MV-4-11 (cell line): ENCODE measurements around the gene CFAP69.
"Not testable (repeated sequence)": the region's sequence is repeated elsewhere in the genome, so short reads cannot be mapped to it uniquely, and the experiment has no call there.

Experiments used
- DNase-seq: peaks from one replicate; lab custom pipeline; 2025; lab: John Stamatoyannopoulos, UW

The CFAP69 gene

GRCh38 chr7:90270431-90271178, 25.6 kb downstream of the CFAP69 start:
- DNase-seq, result no peak

DNA sequence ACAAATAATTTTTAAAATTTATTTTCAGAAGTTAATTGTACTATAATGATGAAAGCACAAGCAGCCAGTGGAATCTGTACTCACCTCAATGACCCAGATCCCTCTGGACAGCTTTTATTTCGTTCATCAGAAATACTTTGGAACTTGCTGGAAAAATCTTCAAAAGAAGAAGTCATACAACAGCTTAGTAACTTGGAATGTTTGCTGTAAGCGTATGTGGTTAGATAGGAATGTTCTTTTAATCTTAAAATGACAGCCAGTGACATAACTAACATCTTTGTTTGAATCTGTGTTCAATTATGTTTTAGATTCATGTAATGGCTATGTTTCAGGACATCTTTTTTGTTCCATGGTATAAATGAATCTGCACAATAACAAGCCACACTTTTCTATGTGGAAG, 26.8 kb downstream of the CFAP69 start:
- no peak for DNase-seq

DNA sequence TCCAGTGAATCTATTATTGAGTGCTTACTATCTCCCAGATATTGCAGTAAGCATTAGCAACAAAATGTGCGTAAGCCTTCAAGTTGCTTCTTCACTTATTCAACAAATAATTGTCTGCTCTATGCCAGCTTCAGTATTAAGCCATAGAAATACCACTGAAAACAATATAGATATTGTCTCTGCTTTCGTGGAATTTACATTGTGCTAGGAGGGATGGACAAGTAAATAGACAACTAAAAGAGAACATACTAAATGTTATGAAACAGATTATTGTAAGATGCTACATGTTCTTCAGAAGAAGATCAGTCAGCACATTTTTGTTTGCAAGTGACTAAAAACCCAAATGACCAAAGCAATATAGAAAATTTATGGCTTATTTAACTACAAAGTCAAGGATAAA, 27.3 kb downstream of the CFAP69 start:
- DNase-seq, result no peak

DNA sequence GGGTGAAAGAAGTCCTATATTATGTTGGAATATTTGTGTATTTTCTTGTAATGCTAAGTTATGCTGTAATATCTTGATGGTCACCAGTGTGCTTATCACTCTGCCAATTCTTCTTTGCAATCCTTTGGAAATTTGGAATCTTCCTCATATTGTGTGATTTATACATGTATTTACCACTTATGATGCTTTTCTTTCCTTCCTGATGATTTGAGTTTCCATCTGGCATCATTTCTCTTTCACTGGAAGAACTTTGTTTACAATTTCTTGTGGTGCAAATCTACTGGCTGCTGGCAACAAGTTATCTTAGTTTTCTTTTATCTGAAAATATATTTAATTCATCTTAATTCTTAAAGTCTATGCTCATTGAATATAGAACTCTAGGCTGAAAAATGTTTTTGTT, 29.2 kb downstream of the CFAP69 start:
- DNase-seq, result no peak

GRCh38 chr7:90276033-90276728, 31.2 kb downstream of the CFAP69 start:
- DNase-seq, result no peak

DNA sequence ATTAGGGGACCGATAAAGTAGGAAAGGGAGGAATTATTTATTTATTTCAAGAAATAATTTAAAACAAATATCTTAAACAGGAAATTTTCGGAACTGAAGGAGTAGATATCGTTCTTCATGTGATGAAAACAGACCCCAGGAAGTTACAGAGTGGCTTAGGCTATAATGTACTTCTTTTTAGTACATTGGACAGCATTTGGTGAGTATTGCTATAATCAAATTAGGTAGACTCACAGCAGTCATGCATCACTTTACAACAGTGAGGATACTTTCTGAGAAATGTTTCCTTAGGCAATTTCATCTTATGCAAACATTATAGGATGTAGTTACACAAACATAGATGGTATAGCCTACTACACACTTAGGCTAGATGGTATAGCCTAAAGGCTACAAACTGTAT, 43.2 kb downstream of the CFAP69 start:
- no peak for DNase-seq

DNA sequence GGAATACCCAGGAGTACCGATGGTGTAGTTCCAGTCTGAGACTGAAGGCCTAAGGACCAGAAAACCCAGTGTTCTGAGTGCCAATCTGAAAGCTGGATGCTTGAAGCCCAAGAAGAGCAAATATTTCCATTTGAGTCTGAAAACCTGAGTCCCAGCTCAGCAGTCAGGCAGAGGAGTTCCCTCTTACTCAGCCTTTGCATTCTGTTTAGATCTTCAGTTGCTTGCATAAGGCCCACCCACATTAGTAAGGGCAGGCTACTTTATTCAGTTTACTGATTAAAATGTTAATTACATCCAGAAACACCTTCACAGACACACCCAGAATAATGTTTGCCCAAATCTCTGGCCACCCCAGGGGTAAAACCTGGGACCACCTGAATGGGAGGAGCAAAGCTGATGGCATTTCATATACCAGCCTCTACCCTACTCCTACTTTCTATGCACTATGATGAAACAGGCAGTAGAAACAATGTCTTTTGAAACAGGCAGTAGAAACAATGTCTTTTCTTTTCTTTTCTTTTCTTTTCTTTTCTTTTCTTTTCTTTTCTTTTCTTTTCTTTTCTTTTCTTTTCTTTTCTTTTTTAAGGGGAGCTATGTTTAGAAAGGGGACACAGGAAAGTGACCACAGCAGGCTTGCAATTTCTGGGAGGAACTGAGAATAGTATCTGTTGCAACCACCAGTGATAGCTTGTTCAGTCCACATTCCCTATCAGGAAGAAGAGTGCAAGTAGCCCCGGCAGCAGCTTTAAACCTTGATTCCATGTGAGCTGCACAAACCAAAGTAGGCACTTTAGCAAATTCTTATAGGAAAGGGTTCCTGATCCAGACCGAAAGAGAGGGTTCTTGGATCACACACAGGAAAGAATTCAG, 45.5 kb downstream of the CFAP69 start:
- DNase-seq, result peak; percentile 79

DNA sequence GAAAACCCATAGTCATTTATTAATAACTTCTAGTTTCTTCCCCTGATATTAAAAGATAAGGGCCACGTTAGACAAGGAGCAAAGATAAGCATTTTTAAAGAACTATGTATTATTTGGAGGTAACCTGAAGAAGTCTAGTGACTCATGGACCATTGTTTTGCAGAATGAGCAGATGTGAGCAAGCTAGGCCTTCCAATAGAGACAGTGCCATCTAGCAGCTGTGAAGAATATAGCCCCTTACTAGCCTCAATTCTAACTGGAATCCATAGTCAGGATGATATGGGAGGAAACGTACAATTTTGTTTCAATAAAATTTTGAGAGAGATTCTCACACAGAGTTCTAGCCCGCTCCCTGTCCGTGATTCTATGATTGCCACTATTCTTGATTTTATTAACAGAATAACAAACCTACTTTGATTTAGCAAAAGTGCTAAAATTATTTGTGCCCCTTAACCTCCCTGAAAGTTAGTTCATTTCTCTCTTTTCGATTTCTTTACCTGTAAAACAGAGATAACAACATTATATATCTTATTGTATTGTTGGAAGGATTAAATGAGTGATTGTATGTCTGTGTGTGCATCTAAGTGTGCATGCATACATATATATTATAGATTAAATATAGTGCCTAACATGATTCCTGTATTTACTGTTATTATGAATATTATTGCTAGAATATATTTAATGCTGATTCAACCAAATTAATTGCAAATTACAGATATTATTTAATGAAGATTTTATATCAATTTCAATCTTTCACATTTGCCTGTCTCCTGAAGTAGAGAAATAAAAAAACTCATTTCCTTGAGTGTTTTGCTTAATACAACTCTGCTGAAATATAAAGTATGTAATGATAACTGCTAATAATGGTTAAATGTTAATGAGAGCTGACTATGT, 53.4 kb downstream of the CFAP69 start:
- DNase-seq, result peak; percentile 62

- DNase-seq, result no peak
These were observed 58.3 kb downstream of the CFAP69 start for GRCh38 chr7:90303241-90303640.

GRCh38 chr7:90309872-90310271, 64.9 kb downstream of the CFAP69 start:
- no peak for DNase-seq

DNA sequence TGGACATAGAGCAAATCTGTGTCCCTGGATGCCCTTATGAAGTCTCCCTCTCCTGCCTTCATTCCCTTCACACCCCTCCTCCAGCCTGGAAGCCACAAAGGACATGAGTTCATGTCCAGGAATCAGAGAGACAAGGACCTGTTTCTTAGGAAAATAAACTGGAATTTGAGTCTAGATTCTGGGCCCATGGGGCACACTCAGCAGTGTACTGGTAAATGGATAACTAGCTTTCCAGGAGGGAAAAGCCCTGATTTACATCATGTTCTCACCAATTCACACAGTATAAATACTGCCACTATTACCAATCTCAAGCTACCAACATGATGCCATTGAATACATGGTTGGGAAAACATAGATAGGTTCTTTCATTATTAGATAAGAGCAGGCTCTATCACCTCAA, 66.2 kb downstream of the CFAP69 start:
- DNase-seq, result no peak

GRCh38 chr7:90312745-90313144, 67.8 kb downstream of the CFAP69 start:
- DNase-seq, result peak; percentile 18

DNA sequence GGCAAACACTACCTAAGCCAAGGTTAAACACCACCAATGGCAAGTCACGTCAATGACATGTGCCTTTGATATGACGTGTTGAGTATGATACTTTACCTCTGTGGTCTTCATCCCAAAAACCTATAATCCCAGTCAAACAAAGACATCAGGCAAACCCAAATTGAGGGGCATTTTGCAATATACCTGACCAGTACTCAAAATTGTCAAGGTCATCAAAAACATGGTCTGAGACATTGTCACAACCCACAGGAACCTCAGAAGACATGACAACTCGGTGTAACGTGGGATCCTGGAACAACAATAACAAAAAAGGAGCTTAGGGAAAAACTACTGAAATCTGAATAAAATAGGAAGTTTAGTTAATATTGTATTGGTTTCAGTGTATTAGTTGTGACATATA, 68.9 kb downstream of the CFAP69 start:
- no peak for DNase-seq

GRCh38 chr7:90320014-90320413, 75.0 kb downstream of the CFAP69 start:
- DNase-seq, result no peak

DNA sequence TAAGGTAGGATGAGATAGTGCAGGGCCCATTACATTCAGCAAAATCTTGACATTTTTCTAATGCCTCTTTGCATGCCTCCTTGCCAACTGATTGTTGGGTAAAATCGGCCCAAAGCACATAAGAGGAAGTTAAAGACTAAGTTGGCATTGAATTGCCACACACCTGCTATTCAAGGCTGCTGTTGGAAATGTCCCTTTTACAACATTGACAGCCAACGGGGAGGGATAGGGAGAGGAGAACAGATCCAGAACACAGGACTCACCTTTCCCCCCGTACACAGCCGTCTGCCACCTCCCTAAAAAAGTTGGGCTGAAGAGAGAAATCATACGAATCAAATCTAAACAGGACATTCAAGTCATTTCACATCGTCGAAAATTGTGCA, 75.4 kb downstream of the CFAP69 start:
- DNase-seq, result no peak

GRCh38 chr7:90320801-90321494, 76.0 kb downstream of the CFAP69 start, which contains the start of gene FAM237B:
Gene FAM237B (minus strand): TSS chr7:90321304. CDS start chr7:90319748, 1,556 bp downstream.
- DNase-seq, result no peak

GRCh38 chr7:90322837-90323236, 77.9 kb downstream of the CFAP69 start:
- no peak for DNase-seq

DNA sequence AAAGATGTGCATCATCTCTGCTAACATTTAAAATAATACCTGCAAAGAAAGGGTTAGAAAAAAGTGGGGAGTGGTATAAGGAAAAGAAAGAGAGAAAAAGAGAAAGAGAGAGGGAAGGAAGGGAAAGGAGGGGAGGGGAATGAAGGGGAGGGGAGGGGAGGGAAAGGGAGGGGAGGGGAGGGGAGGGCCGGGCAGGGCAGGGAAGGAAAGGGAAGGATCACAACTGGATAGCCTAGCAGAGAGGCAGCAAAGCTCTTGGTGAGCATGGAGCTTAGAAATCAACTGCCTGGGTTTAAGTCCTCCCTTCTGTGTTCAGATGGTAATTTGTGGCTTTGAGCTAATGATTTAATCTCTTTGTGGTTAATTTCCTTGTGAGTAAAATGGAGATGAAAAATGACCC, 81.5 kb downstream of the CFAP69 start:
- DNase-seq, result no peak

DNA sequence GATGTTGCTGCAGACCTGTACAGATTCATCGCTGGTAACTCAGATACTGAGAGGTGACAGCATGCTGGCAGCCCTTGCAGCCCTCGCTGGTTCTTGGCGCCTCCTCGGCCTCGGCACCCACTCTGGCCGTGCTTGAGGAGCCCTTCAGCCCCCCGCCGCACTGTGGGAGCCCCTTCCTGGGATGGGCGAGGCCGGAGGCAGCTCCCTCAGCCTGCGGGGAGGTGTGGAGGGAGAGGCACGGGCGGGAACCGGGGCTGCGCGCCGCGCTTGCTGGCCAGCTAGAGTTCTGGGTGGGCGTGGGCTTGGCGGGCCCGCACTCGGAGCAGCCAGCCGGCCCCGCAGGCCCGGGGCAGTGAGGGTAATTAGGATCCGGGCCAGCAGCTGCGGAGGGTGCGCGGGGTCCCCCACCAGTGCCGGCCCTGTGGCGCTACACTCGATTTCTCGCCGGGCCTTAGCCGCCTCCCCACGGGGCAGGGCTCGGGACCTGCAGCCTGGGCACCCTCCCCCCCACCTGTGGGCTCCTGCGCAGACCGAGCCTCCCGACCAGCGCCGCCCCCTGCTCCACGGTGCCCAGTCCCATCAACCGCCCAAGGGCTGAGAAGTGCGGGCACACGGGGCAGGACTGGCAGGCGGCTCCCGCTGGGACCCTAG, 89.3 kb downstream of the CFAP69 start:
- DNase-seq, result no peak

DNA sequence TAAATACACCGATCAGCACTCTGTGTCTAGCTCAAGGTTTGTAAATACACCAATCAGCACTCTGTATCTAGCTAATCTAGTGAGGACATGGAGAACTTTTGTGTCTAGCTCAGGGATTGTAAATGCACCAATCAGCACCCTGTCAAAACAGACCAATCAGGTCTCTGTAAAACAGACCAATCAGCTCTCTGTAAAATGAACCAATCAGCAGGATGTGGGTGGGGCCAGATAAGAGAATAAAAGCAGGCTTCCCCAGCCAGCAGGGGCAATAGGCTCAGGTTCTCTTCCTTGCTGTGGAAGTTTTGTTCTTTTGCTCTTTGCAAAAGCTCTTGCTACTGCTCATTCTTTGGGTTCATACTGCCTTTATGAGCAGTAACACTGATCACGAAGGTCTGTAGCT, 90.0 kb downstream of the CFAP69 start:
- DNase-seq, result not testable (repeated sequence)

GRCh38 chr7:90337106-90337505, 92.1 kb downstream of the CFAP69 start:
- DNase-seq, result no peak
